ENCODE results near the gene RNF167.

Gene RNF167

DNA sequence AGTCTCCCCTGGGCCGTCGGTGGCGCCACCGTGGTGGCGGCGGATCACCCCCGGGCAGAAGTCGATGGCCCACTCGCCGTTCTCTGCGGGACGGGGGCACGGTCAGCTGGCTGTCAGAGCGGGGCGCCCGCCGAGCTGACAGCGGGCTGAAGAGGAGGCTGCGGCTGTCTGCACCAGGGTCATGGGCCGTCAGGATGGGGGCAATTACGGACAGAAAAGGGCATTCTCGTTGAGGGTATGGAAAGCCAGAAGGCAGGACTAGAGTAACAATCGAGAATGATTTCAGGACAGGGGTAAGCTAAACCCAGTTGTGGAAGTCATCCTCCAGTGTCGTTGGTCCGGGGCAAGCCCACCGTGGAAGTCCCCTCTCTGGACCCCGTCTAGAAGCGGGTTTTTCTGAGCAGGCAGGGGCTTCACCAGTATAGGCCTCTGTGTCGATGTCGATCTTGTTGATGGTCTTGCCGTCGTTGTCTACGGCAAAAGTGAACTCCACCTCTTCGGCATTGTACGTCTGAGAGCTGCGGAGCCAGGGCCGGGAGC, 38.9 kb upstream of the RNF167 start:
- Histone ChIP-seq H3K36me3 (ENCODE audit: control insufficient read depth in 2 of 2, insufficient read depth in 1 of 2, low read length in 2 of 2) (peaks cover 0 to 34% of the 10 kb centered on the region in 2 experiments; a peak in 1 of 3 replicates), H3K4me1 (ENCODE audit: control insufficient read depth, insufficient read depth, low read length) (peaks cover 3% of the 10 kb centered on the region; the same call in 1 of the 2 replicates), H3K4me3 (ENCODE audit: low read depth, low read length) (no peak overlapping the region), H3K9me3 (ENCODE audit: control insufficient read depth, insufficient read depth, low read depth, low read length) (no peaks in the 10 kb centered on the region), H3K27ac (ENCODE audit: extremely low read depth, low read depth, low read length) (no peak overlapping the region)
- POLR2A ChIA-PET: interaction anchor here (0.6 to 2.1 kb wide), 2 partner anchors 43 to 66 kb away, joined by 3 to 6 read pairs; partner anchors contain the start of gene SPAG7
- TF ChIP-seq ZNF529 (tag by site-specific recombination; IDR thresholded peaks at IDR 0.05; ENCODE audit: insufficient replicate concordance) (no peak), ZNF211 (tag by site-specific recombination; IDR thresholded peaks at IDR 0.05; ENCODE audit: low read depth) (no peak), TRIM28 (IDR thresholded peaks at IDR 0.05; ENCODE audit: borderline replicate concordance, low read length) (no peak), SETDB1 (IDR thresholded peaks at IDR 0.05; ENCODE audit: insufficient read length, low read length) (no peak), YY2 (tag by site-specific recombination; IDR thresholded peaks at IDR 0.05) (no peak), ZBTB7A (tag by site-specific recombination; IDR thresholded peaks at IDR 0.05; ENCODE audit: low read depth) (no peak), ZNF404 (tag by site-specific recombination; IDR thresholded peaks at IDR 0.05) (no peak), ZNF768 (tag by site-specific recombination; IDR thresholded peaks at IDR 0.05) (no peak), PRDM1 (tag by site-specific recombination; IDR thresholded peaks at IDR 0.05) (no peak), ZNF792 (tag by site-specific recombination; IDR thresholded peaks at IDR 0.05) (no peak), ZFP3 (tag by site-specific recombination; IDR thresholded peaks at IDR 0.05; ENCODE audit: low read depth) (no peak), ZNF585B (tag by site-specific recombination; IDR thresholded peaks at IDR 0.05) (no peak), ZBTB8A (tag by site-specific recombination; IDR thresholded peaks at IDR 0.05) (no peak)
- TF ChIP-seq, protein P1, sequence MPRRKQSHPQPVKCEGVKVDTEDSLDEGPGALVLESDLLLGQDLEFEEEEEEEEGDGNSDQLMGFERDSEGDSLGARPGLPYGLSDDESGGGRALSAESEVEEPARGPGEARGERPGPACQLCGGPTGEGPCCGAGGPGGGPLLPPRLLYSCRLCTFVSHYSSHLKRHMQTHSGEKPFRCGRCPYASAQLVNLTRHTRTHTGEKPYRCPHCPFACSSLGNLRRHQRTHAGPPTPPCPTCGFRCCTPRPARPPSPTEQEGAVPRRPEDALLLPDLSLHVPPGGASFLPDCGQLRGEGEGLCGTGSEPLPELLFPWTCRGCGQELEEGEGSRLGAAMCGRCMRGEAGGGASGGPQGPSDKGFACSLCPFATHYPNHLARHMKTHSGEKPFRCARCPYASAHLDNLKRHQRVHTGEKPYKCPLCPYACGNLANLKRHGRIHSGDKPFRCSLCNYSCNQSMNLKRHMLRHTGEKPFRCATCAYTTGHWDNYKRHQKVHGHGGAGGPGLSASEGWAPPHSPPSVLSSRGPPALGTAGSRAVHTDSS (tag by site-specific recombination; IDR thresholded peaks at IDR 0.05): no peak
- TF ChIP-seq, protein P2, sequence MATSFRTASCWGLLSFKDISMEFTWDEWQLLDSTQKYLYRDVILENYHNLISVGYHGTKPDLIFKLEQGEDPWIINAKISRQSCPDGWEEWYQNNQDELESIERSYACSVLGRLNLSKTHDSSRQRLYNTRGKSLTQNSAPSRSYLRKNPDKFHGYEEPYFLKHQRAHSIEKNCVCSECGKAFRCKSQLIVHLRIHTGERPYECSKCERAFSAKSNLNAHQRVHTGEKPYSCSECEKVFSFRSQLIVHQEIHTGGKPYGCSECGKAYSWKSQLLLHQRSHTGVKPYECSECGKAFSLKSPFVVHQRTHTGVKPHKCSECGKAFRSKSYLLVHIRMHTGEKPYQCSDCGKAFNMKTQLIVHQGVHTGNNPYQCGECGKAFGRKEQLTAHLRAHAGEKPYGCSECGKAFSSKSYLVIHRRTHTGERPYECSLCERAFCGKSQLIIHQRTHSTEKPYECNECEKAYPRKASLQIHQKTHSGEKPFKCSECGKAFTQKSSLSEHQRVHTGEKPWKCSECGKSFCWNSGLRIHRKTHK (tag by site-specific recombination; IDR thresholded peaks at IDR 0.05): no peak
- CTCF ChIA-PET: interaction anchor here (0.6 to 1.2 kb wide), 5 partner anchors 8 to 338 kb away, joined by 3 to 6 read pairs (median 3); partner anchors contain the start of gene ARRB2

DNA sequence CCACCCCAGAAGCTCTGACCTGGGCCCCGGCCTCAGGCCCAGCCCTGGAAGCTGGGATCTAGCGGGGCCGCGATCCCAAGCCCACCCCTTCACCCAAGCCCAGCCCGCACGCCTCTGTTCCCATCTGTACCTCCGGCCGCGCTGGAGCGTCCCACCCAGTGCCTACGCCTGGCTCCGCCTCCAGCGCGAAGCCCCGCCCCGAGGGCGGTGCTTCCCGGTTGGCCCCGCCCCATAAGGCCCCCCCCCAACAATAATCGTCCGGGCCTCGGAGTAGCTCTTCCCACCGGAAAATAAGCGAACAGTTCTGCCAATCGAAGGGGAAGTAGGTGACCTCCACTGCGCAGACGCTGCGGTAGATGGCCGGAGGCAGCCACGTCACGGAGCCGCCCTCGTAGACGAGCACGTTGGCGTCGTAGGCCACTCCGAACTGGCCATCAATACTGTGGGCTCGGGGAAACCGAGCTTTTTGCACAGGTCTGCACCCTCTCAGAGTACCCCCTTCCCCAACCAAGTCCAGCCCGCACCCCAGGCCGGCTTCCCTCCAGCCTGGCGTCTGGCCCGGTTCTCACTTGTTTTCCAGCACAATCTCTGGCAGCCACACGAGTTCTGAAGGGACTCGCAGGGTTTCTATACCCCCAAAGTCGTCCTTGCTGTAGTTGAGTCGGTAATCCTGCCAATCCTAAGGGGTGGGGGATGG, 38.3 kb upstream of the RNF167 start:
- ChIA-PET CTCF (interaction anchor here (0.6 to 1.6 kb wide), 7 partner anchors 10 to 339 kb away, joined by 3 to 7 read pairs (median 3); no protein-coding TSS in a partner anchor), POLR2A (interaction anchor here (0.6 to 2.1 kb wide), 4 partner anchors 44 to 299 kb away, joined by 3 to 6 read pairs (median 4); partner anchors contain the start of gene SPAG7)
- Histone ChIP-seq H3K4me1 (ENCODE audit: control insufficient read depth, insufficient read depth, low read length) (peaks cover 3% of the 10 kb centered on the region; the same call in 1 of the 2 replicates), H3K27ac (ENCODE audit: extremely low read depth, low read depth, low read length) (no peak overlapping the region), H3K36me3 (ENCODE audit: control insufficient read depth in 2 of 2, insufficient read depth in 1 of 2, low read length in 2 of 2) (peaks cover 0 to 28% of the 10 kb centered on the region in 2 experiments; a peak in 1 of 3 replicates), H3K9me3 (ENCODE audit: control insufficient read depth, insufficient read depth, low read depth, low read length) (no peaks in the 10 kb centered on the region), H3K4me3 (ENCODE audit: low read depth, low read length) (no peak overlapping the region)
- TF ChIP-seq KLF8 (tag by site-specific recombination; IDR thresholded peaks at IDR 0.05) (peak; percentile 57; the same call in 1 of the 2 replicates), ZNF473 (tag by site-specific recombination; IDR thresholded peaks at IDR 0.05) (no peak), ZNF660 (tag by site-specific recombination; IDR thresholded peaks at IDR 0.05) (no peak), SP3 (tag by site-specific recombination; IDR thresholded peaks at IDR 0.05) (peak; percentile 40; the same call in 1 of the 2 replicates), ZXDB (tag by site-specific recombination; IDR thresholded peaks at IDR 0.05) (no peak), SP2 (tag by site-specific recombination; IDR thresholded peaks at IDR 0.05) (peak; percentile 31), ZSCAN16 (tag by site-specific recombination; IDR thresholded peaks at IDR 0.05) (no peak), ZNF394 (tag by site-specific recombination; IDR thresholded peaks at IDR 0.05; ENCODE audit: borderline replicate concordance) (no peak), GLI4 (tag by site-specific recombination; IDR thresholded peaks at IDR 0.05) (no peak), ZNF433 (tag by site-specific recombination; IDR thresholded peaks at IDR 0.05; ENCODE audit: low read depth) (no peak), ZNF112 (tag by site-specific recombination; IDR thresholded peaks at IDR 0.05) (no peak)

Measured in HEK293 (cell line).